Measurements from ENCODE around the gene SS18. TPM values are rescaled to one million over a fixed set of nuclear protein-coding genes. Genes with fewer than 3 reads are reported as not detected.

The SS18 gene
- total and polyA plus RNA-seq, 2 of the 13 experiments (the other 11 are each of a cell fraction or from before 2014, with no cell fraction given), result 49.2 to 82.7 TPM

- no peak overlapping the region for H3K4me2 ChIP-seq (ENCODE audit: low read depth, low read length)
- no peak overlapping the region for H3K4me3 ChIP-seq (replicated peaks in 1 of 3; ENCODE audit: insufficient read depth in 1 of 3, low read depth in 2 of 3, low read length in 3 of 3)
- H4K20me1 ChIP-seq (ENCODE audit: insufficient read depth, low read length), result no peaks in the 10 kb centered on the region
- 0% methylated on average over 1 of the region's 1 CpG for WGBS (ENCODE audit: low lambda C conversion rate)
- H3K27ac ChIP-seq (ENCODE audit: extremely low read length, insufficient read depth, low read length), result no peak overlapping the region
- FAIRE-seq, result no peak
- H3K4me1 ChIP-seq (ENCODE audit: insufficient read depth, low read length), result no peaks in the 10 kb centered on the region
- no peak overlapping the region for H2AFZ ChIP-seq (ENCODE audit: low read length)
- ChIA-PET POLR2A (no interaction called here), CTCF (ENCODE audit: low intra/inter-chr PET ratio, low total read pairs) (no interaction called here)
- in situ Hi-C loops (cut with HindIII; ENCODE audit: extremely low pct_ligation_motif_present, low pct_unique_long_range_greater_than_20kb), result no loop called here
- no peaks in the 10 kb centered on the region for H3K36me3 ChIP-seq (replicated peaks in 1 of 2; ENCODE audit: control insufficient read depth in 1 of 2, insufficient read depth in 2 of 2, low read length in 2 of 2)
- H3K9ac ChIP-seq (ENCODE audit: insufficient read depth, low read depth, low read length), result no peak overlapping the region
- intact Hi-C loops (cut with micrococcal nuclease; ENCODE audit: unreplicated experiment), result no loop called here
- no peak for ATAC-seq
- no peak for DNase-seq (ENCODE audit: low spot score)
- no TSS peak for BruUV-seq (replicated peaks)
- no peaks in the 10 kb centered on the region for H3K79me2 ChIP-seq (ENCODE audit: insufficient read depth, low read length)
- H3K9me3 ChIP-seq (ENCODE audit: low read length), result no peaks in the 10 kb centered on the region
- no peaks in the 10 kb centered on the region for H3K27me3 ChIP-seq (ENCODE audit: control insufficient read depth in 1 of 2, insufficient read depth in 2 of 2, low read length in 2 of 2)
- no peak for TF ChIP-seq LBX2 (CRISPR knock-in tag; IDR thresholded peaks at IDR 0.05; ENCODE audit: borderline replicate concordance)
- TF ChIP-seq MTF1 (CRISPR knock-in tag; IDR thresholded peaks at IDR 0.05), result no peak
- no peak for TF ChIP-seq SAFB2 (CRISPR knock-in tag; IDR thresholded peaks at IDR 0.05; ENCODE audit: borderline replicate concordance, low read depth)
- TF ChIP-seq BCLAF1 (IDR thresholded peaks at IDR 0.05), result no peak
- no peak for TF ChIP-seq ZNF746 (CRISPR knock-in tag; IDR thresholded peaks at IDR 0.05)
- no peak for TF ChIP-seq ZNF569 (CRISPR knock-in tag; IDR thresholded peaks at IDR 0.05; ENCODE audit: borderline replicate concordance)
- TF ChIP-seq SNAPC4 (CRISPR knock-in tag; IDR thresholded peaks at IDR 0.05), result no peak
- no peak for TF ChIP-seq ZNF260 (CRISPR knock-in tag; IDR thresholded peaks at IDR 0.05; ENCODE audit: borderline replicate concordance, low read depth)
- TF ChIP-seq ZNF597 (CRISPR knock-in tag; IDR thresholded peaks at IDR 0.05), result no peak
- TF ChIP-seq GPN1 (CRISPR knock-in tag; IDR thresholded peaks at IDR 0.05; ENCODE audit: borderline replicate concordance), result no peak
- TF ChIP-seq NR0B2 (CRISPR knock-in tag; IDR thresholded peaks at IDR 0.05), result no peak
- no peak for TF ChIP-seq UBTF (CRISPR knock-in tag; IDR thresholded peaks at IDR 0.05)
Observed at GRCh38 chr18:25974630-25975077, 115.8 kb downstream of the SS18 start.

All from HepG2 (cell line).